Stimulated activated CD8-positive, alpha-beta memory T cell treated with anti-CD3 and anti-CD28 coated beads, Interleukin-7, amount 100 ng/mL, for 24 hours (primary cell): ENCODE results near the gene RBM42.

Experiments
- DNase-seq: peaks from one replicate; pipeline ENCODE4 v3.0.0-alpha.2; 2020; ENCODE audit warnings: low read depth

RBM42 gene

GRCh38 chr19:35620001-35620400 is 8.8 kb upstream of the RBM42 start:
- no peak for DNase-seq

- DNase-seq: no peak
Measured at GRCh38 chr19:35621708-35622107, 7.1 kb upstream of the RBM42 start.

- no peak for DNase-seq
Measured at GRCh38 chr19:35622750-35623149, 6.1 kb upstream of the RBM42 start.

GRCh38 chr19:35623327-35624010 is 5.4 kb upstream of the RBM42 start:
- DNase-seq: no peak

- DNase-seq: no peak
Measured at GRCh38 chr19:35628264-35628564, 622 bp upstream of the RBM42 start.

- DNase-seq: no peak
Measured at GRCh38 chr19:35629332-35629633, 447 bp downstream of the RBM42 start.

- DNase-seq: no peak
Measured at GRCh38 chr19:35633727-35634440, 5.0 kb downstream of the RBM42 start.

GRCh38 chr19:35636651-35637050 is 7.8 kb downstream of the RBM42 start:
- no peak for DNase-seq

GRCh38 chr19:35637165-35637564 is 8.3 kb downstream of the RBM42 start:
- DNase-seq: no peak

GRCh38 chr19:35639321-35639639 is 10.4 kb downstream of the RBM42 start:
- no peak for DNase-seq

- no peak for DNase-seq
Measured at GRCh38 chr19:35639863-35640262, 11.0 kb downstream of the RBM42 start.

GRCh38 chr19:35641515-35642151 is 12.8 kb downstream of the RBM42 start, which contains the start of gene ETV2:
ETV2 (plus strand) TSS chr19:35641745; CDS start chr19:35642461, 716 bp downstream.
- DNase-seq: no peak

GRCh38 chr19:35642312-35642711 is 13.5 kb downstream of the RBM42 start:
- no peak for DNase-seq

GRCh38 chr19:35642798-35643254 is 14.0 kb downstream of the RBM42 start:
- no peak for DNase-seq

GRCh38 chr19:35643255-35644205 is 14.7 kb downstream of the RBM42 start:
- peak; percentile 63 for DNase-seq

- DNase-seq: peak; percentile 88
Measured at GRCh38 chr19:35644206-35644986, 15.6 kb downstream of the RBM42 start.

GRCh38 chr19:35644987-35645679 is 16.3 kb downstream of the RBM42 start:
- peak; percentile 76 for DNase-seq

- DNase-seq: no peak
Measured at GRCh38 chr19:35645680-35646511, 17.1 kb downstream of the RBM42 start.

GRCh38 chr19:35648017-35648961 is 19.5 kb downstream of the RBM42 start, which contains the start of gene COX6B1:
COX6B1 (plus strand) TSS chr19:35648323; CDS start chr19:35651244, 2,921 bp downstream.
- peak; percentile 79 for DNase-seq
